Endothelial cell of umbilical vein (primary cell): ENCODE results near the gene SARS1. TPM values are rescaled to one million over a fixed set of nuclear protein-coding genes. Genes with fewer than 3 reads are reported as not detected.

Source experiments
- BruUV-seq: library from RNA; stranded (reverse); fragments of 400-500 nt; replicated peaks from 2 replicates; lab custom pipeline; 2021; lab: Mats Ljungman, UMichigan
- CTCF ChIA-PET: fragments of 300-600, 350-600 bp; sonication (Branson Sonifier 250); formaldehyde crosslinking; loops from one replicate; lab custom pipeline; 2021; ENCODE audit warnings: antibody characterized with exemption, inconsistent platforms; lab: Charles Lee
- POLR2A ChIA-PET: fragments of 300-600, 350-600 bp; sonication (Branson Sonifier 250); formaldehyde crosslinking; loops from one replicate; lab custom pipeline; 2021; ENCODE audit warnings: antibody characterized with exemption, inconsistent platforms; lab: Charles Lee
- DNase-seq: peaks from one replicate; pipeline ENCODE4 v3.0.0-alpha.2; 2011; ENCODE audit warnings: low read depth, low spot score
- FAIRE-seq: peaks from 2 replicates; lab custom pipeline; 2011; peaks lifted over from hg19 to GRCh38; lab: Jason Lieb, UNC
- H2AFZ ChIP-seq: 2 replicates; pipeline ENCODE4 v1.6.0; 2012; ENCODE audit warnings: low read depth, low read length, control low read depth, inconsistent platforms
- H3K27ac ChIP-seq: 2 replicates; pipeline ENCODE4 v1.5.1; 2011; ENCODE audit warnings: low read depth, mild to moderate bottlenecking, control low read depth, low read length, moderate library complexity; ENCODE audit not compliant: insufficient read depth
- H3K27me3 ChIP-seq, 2 experiments: 2 replicates each; pipeline versions ENCODE4 v1.6.0 to v1.6.1; 2011; ENCODE audit warnings: low read length in 2 of 2, mixed read lengths in 1 of 2; ENCODE audit not compliant: control insufficient read depth in 2 of 2, insufficient read depth in 2 of 2
- H3K36me3 ChIP-seq, 2 experiments: 2 replicates in 1 of 2; 3 replicates in 1 of 2; pipeline ENCODE4 v1.5.1; 2011; ENCODE audit warnings: low read length in 2 of 2, mild to moderate bottlenecking in 1 of 2, moderate library complexity in 1 of 2; ENCODE audit not compliant: control insufficient read depth in 2 of 2, insufficient read depth in 2 of 2; ENCODE audit errors: extremely low read depth in 1 of 2
- H3K4me1 ChIP-seq: 3 replicates; pipeline ENCODE4 v1.5.1; 2011; ENCODE audit warnings: mild to moderate bottlenecking, low read length; ENCODE audit not compliant: control insufficient read depth, insufficient read depth; ENCODE audit errors: extremely low read depth
- H3K4me2 ChIP-seq: 2 replicates; pipeline ENCODE4 v1.6.1; 2011; ENCODE audit warnings: low read length, control low read depth, mixed read lengths; ENCODE audit not compliant: insufficient read depth
- H3K4me3 ChIP-seq, 3 experiments: fragments of 200-600 bp in 1 of 3; sonication (generic), shearing (Covaris generic) in 1 of 3; replicated peaks in 1 of 3; 2 replicates each; pipeline ENCODE4 v1.5.1; 2011 to 2016; ENCODE audit warnings: control low read depth in 3 of 3, low read length in 3 of 3, mild to moderate bottlenecking in 2 of 3, inconsistent platforms in 1 of 3, low read depth in 1 of 3, moderate library complexity in 1 of 3; ENCODE audit not compliant: insufficient read depth in 1 of 3
- H3K79me2 ChIP-seq: 2 replicates; pipeline ENCODE4 v1.6.0; 2012; ENCODE audit warnings: low read length, inconsistent platforms; ENCODE audit not compliant: control insufficient read depth, insufficient read depth
- H3K9ac ChIP-seq: replicated peaks from 2 replicates; pipeline ENCODE3; 2011; ENCODE audit warnings: low read length, control low read depth; ENCODE audit not compliant: insufficient read depth; ENCODE audit errors: extremely low read depth
- H3K9me1 ChIP-seq: replicated peaks from 3 replicates; pipeline ENCODE4 v1.6.0; 2011; ENCODE audit warnings: mild to moderate bottlenecking, low read length; ENCODE audit not compliant: control insufficient read depth, insufficient read depth; ENCODE audit errors: extremely low read depth
- H3K9me3 ChIP-seq: replicated peaks from 2 replicates; pipeline ENCODE4 v1.5.1; 2012; ENCODE audit warnings: low read length, inconsistent platforms; ENCODE audit not compliant: control insufficient read depth, insufficient read depth
- H4K20me1 ChIP-seq: replicated peaks from 2 replicates; pipeline ENCODE3; 2011; ENCODE audit warnings: mild to moderate bottlenecking, low read length; ENCODE audit not compliant: control insufficient read depth, insufficient read depth; ENCODE audit errors: extremely low read depth
- EZH2 ChIP-seq: IDR thresholded peaks from 2 replicates; pipeline ENCODE4 v1.6.1; 2012; ENCODE audit warnings: borderline replicate concordance, low read depth, mild to moderate bottlenecking, moderate library complexity, low read length, inconsistent platforms; ENCODE audit not compliant: severe bottlenecking
- FOS ChIP-seq: IDR thresholded peaks from 2 replicates; pipeline ENCODE4 v1.6.1; 2011; ENCODE audit warnings: mild to moderate bottlenecking, low read length, moderate library complexity, borderline replicate concordance; ENCODE audit not compliant: insufficient read depth
- GATA2 ChIP-seq: IDR thresholded peaks from 2 replicates; pipeline ENCODE4 v1.7.0; 2011; ENCODE audit warnings: low read depth, mild to moderate bottlenecking, moderate library complexity, mixed read lengths, low read length; ENCODE audit not compliant: insufficient read length, insufficient read depth
- JUN ChIP-seq: IDR thresholded peaks from 2 replicates; pipeline ENCODE4 v1.6.1; 2011; ENCODE audit warnings: borderline replicate concordance, low read depth; ENCODE audit not compliant: insufficient read length, insufficient read depth
- MYC ChIP-seq: IDR thresholded peaks from one replicate; pipeline ENCODE4 v1.6.1; 2011; ENCODE audit warnings: mild to moderate bottlenecking, low read depth, low read length
- POLR2A ChIP-seq: IDR thresholded peaks from 2 replicates; pipeline ENCODE4 v1.6.1; 2012; ENCODE audit warnings: low read depth, mild to moderate bottlenecking, control low read depth, low read length
- POLR2AphosphoS5 ChIP-seq: IDR thresholded peaks from 2 replicates; pipeline ENCODE4 v1.6.1; 2012; ENCODE audit warnings: low read depth, mild to moderate bottlenecking, control low read depth, low read length, moderate library complexity; ENCODE audit not compliant: insufficient read depth
- dilution Hi-C: fragments of 300-500 bp; cut with MboI; formaldehyde crosslinking; loops from one replicate; pipeline ENCODE4 v1.15.0; 2019; ENCODE audit warnings: low sequenced_read_pairs; ENCODE audit not compliant: extremely low pct_ligation_motif_present
- intact Hi-C: fragments of 100-400 bp; cut with micrococcal nuclease; formaldehyde crosslinking; loops from one replicate; pipeline ENCODE4 v1.10.0; 2022
- polyA plus RNA-seq, 4 experiments: library from polyadenylated mRNA; depleted of rRNA in 3 of 4; stranded (reverse) in 3 of 4; unstranded in 1 of 4; fragments of >200 nt; gene quantifications; 2 replicates each; pipeline versions ENCODE4 v1.2.1 to v1.2.3, GENCODE V29; 2011 to 2012; ENCODE audit warnings: missing spikeins in 1 of 4
- total RNA-seq: library from RNA; stranded (reverse); gene quantifications from 2 replicates; pipeline ENCODE4 v1.2.3, GENCODE V29; 2021
- TF ChIP-seq, protein P1 (sequence below), 2 donors: IDR thresholded peaks; 1 replicate in 1 of 2; 2 replicates in 1 of 2; pipeline ENCODE4 v1.5.1; 2011; ENCODE audit warnings: low read length in 2 of 2, mild to moderate bottlenecking in 2 of 2, moderate library complexity in 2 of 2, control low read depth in 1 of 2, inconsistent platforms in 1 of 2, low read depth in 1 of 2; ENCODE audit not compliant: insufficient read depth in 1 of 2; ENCODE audit errors: extremely low read depth in 1 of 2
- TF ChIP-seq, protein P2 (sequence below): IDR thresholded peaks from 2 replicates; pipeline ENCODE4 v1.6.1; 2011; ENCODE audit not compliant: insufficient read depth, insufficient read length

SARS1 gene
- total and polyA plus RNA-seq, 2 donors (not counting 3 experiments of a cell fraction or from before 2014, with no cell fraction given), result 110 to 178 TPM

DNA sequence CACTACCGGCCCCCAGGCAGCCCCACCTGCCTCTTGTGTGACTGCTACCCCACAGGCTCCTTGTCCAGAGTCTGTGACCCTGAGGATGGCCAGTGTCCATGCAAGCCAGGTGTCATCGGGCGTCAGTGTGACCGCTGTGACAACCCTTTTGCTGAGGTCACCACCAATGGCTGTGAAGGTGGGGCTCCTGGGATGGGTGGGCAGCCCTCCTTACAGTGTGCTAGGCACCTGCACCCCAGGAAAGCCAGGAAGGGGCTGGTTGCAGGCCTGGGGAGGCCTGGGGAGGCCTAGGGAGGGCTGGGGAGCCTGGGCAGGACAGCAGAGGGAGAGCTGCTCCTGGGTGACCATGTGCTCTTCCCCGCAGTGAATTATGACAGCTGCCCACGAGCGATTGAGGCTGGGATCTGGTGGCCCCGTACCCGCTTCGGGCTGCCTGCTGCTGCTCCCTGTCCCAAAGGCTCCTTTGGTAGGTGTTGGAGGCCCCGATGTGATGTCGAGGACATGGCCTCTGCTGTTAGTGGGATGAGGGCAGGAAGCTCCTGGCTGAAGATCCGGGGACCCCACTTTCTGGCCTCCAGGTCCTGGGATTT, 52.1 kb downstream of the SARS1 start:
- Histone ChIP-seq H3K4me2 (no peak overlapping the region), H3K9me1 (no peaks in the 10 kb centered on the region), H2AFZ (no peak overlapping the region), H3K4me3 (no peak overlapping the region), H3K9ac (no peak overlapping the region), H3K36me3 (no peaks in the 10 kb centered on the region), H3K9me3 (no peaks in the 10 kb centered on the region), H3K27me3 (no peaks in the 10 kb centered on the region), H3K4me1 (no peaks in the 10 kb centered on the region), H4K20me1 (no peaks in the 10 kb centered on the region), H3K27ac (no peak overlapping the region), H3K79me2 (no peaks in the 10 kb centered on the region)
- intact Hi-C loops, result no loop called here
- no TSS peak for BruUV-seq
- ChIA-PET CTCF (interaction anchor here (1.0 to 5.5 kb wide), 4 partner anchors 11 to 267 kb away, joined by 3 to 124 read pairs (median 22); partner anchors contain the start of gene SORT1), POLR2A (no interaction called here)
- dilution Hi-C loops, result no loop called here
- DNase-seq (no peak), FAIRE-seq (no peak)
- TF ChIP-seq, protein P1, sequence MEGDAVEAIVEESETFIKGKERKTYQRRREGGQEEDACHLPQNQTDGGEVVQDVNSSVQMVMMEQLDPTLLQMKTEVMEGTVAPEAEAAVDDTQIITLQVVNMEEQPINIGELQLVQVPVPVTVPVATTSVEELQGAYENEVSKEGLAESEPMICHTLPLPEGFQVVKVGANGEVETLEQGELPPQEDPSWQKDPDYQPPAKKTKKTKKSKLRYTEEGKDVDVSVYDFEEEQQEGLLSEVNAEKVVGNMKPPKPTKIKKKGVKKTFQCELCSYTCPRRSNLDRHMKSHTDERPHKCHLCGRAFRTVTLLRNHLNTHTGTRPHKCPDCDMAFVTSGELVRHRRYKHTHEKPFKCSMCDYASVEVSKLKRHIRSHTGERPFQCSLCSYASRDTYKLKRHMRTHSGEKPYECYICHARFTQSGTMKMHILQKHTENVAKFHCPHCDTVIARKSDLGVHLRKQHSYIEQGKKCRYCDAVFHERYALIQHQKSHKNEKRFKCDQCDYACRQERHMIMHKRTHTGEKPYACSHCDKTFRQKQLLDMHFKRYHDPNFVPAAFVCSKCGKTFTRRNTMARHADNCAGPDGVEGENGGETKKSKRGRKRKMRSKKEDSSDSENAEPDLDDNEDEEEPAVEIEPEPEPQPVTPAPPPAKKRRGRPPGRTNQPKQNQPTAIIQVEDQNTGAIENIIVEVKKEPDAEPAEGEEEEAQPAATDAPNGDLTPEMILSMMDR (IDR thresholded peaks at IDR 0.05; ENCODE audit: extremely low read depth in 1 of 2, insufficient read depth in 1 of 2, low read depth in 1 of 2, low read length in 2 of 2), result no peak
- no peak for TF ChIP-seq MYC
- TF ChIP-seq, protein P2, sequence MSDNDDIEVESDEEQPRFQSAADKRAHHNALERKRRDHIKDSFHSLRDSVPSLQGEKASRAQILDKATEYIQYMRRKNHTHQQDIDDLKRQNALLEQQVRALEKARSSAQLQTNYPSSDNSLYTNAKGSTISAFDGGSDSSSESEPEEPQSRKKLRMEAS, result no peak
- TF ChIP-seq JUN, result no peak
- no peak for TF ChIP-seq EZH2
- no peak for TF ChIP-seq GATA2
- TF ChIP-seq POLR2AphosphoS5, result no peak
- TF ChIP-seq FOS, result no peak
- no peak for TF ChIP-seq POLR2A
